Mesendoderm (in vitro differentiated cells): ENCODE results near the gene SGTA.
"Not testable (repeated sequence)": the region's sequence is repeated elsewhere in the genome, so short reads cannot be mapped to it uniquely, and the experiment has no call there.

Source experiments
- DNase-seq: peaks from one replicate; pipeline ENCODE4 v3.0.0; 2013
- H2AK5ac ChIP-seq: 2 replicates; pipeline ENCODE4 v1.6.1; 2013; ENCODE audit warnings: low read length, inconsistent platforms
- H2BK120ac ChIP-seq: 2 replicates; pipeline ENCODE4 v1.6.1; 2013; ENCODE audit warnings: low read depth, mild to moderate bottlenecking, low read length, moderate library complexity, mixed read lengths
- H2BK15ac ChIP-seq: replicated peaks from 2 replicates; pipeline ENCODE4 v1.6.1; 2013; ENCODE audit warnings: low read depth, mild to moderate bottlenecking, moderate library complexity
- H2BK5ac ChIP-seq: 2 replicates; pipeline ENCODE4 v1.6.1; 2013; ENCODE audit warnings: low read length, inconsistent platforms
- H3K18ac ChIP-seq: 2 replicates; pipeline ENCODE4 v1.6.1; 2013; ENCODE audit warnings: mild to moderate bottlenecking, low read length, mixed read lengths
- H3K23ac ChIP-seq: one replicate; pipeline ENCODE4 v1.6.1; 2013; ENCODE audit warnings: low read length
- H3K27ac ChIP-seq: 2 replicates; pipeline ENCODE4 v1.5.1; 2013; ENCODE audit warnings: low read depth, mild to moderate bottlenecking, inconsistent platforms, low read length, moderate library complexity
- H3K27me3 ChIP-seq: 2 replicates; pipeline ENCODE4 v1.6.1; 2013; ENCODE audit warnings: low read length, control low read depth, mild to moderate bottlenecking, inconsistent platforms; ENCODE audit not compliant: insufficient read depth, poor library complexity
- H3K36me3 ChIP-seq: 2 replicates; pipeline ENCODE4 v1.6.1; 2013; ENCODE audit warnings: low read length, inconsistent platforms; ENCODE audit not compliant: control insufficient read depth, insufficient read depth
- H3K4ac ChIP-seq: one replicate; pipeline ENCODE4 v1.6.1; 2013; ENCODE audit warnings: low read depth, mild to moderate bottlenecking, low read length, moderate library complexity
- H3K4me1 ChIP-seq: 2 replicates; pipeline ENCODE4 v1.6.1; 2013; ENCODE audit warnings: low read depth, low read length, inconsistent platforms; ENCODE audit not compliant: control insufficient read depth
- H3K4me2 ChIP-seq: 2 replicates; pipeline ENCODE4 v1.6.1; 2013; ENCODE audit warnings: low read length
- H3K4me3 ChIP-seq: 2 replicates; pipeline ENCODE4 v1.5.1; 2013; ENCODE audit warnings: mild to moderate bottlenecking, low read length
- H3K56ac ChIP-seq: one replicate; pipeline ENCODE4 v1.6.1; 2013; ENCODE audit warnings: low read length
- H3K79me1 ChIP-seq: 2 replicates; pipeline ENCODE4 v1.6.1; 2013; ENCODE audit warnings: low read length, inconsistent platforms
- H3K79me2 ChIP-seq: 2 replicates; pipeline ENCODE4 v1.6.1; 2013; ENCODE audit warnings: mild to moderate bottlenecking, low read length; ENCODE audit not compliant: control insufficient read depth, insufficient read depth
- H3K9ac ChIP-seq: 2 replicates; pipeline ENCODE4 v1.6.1; 2013; ENCODE audit warnings: low read length, inconsistent platforms
- H4K5ac ChIP-seq: one replicate; pipeline ENCODE4 v1.6.1; 2013; ENCODE audit warnings: low read length
- H4K8ac ChIP-seq: one replicate; pipeline ENCODE4 v1.6.1; 2013; ENCODE audit warnings: low read depth, mild to moderate bottlenecking, control low read depth, low read length, moderate library complexity
- WGBS: extraction: QIAGEN DNeasy Blood & Tissue Kit; methylation state at CpG from one replicate; pipeline ENCODE4 v1.1.7; 2013; ENCODE audit warnings: low lambda C conversion rate, missing lambda C conversion rate; ENCODE audit not compliant: insufficient coverage; ENCODE audit errors: extremely low coverage; 5-methylcytosine and 5-hydroxymethylcytosine counted together

Gene SGTA

GRCh38 chr19:2716722-2717637 lies 66.1 kb downstream of the SGTA start:
- Histone ChIP-seq H4K5ac (no peak overlapping the region), H2BK120ac (no peak overlapping the region), H3K56ac (no peak overlapping the region), H3K4ac (no peak overlapping the region), H3K18ac (no peak overlapping the region), H3K9ac (no peak overlapping the region), H3K27ac (no peak overlapping the region), H3K79me1 (no peaks in the 10 kb centered on the region), H3K79me2 (no peaks in the 10 kb centered on the region), H3K27me3 (peaks cover 2% of the 10 kb centered on the region), H3K36me3 (no peaks in the 10 kb centered on the region), H4K8ac (no peak overlapping the region), H2BK15ac (no peak overlapping the region), H3K23ac (no peak overlapping the region), H2BK5ac (no peak overlapping the region), H2AK5ac (no peak overlapping the region), H3K4me2 (no peak overlapping the region), H3K4me3 (no peak overlapping the region), H3K4me1 (no peaks in the 10 kb centered on the region)
- no peak for DNase-seq
- no CpG with 5 or more reads among the region's 51 CpGs for WGBS

GRCh38 chr19:2716275-2716650 lies 66.8 kb downstream of the SGTA start:
- Histone ChIP-seq H2BK120ac (no peak overlapping the region), H3K36me3 (no peaks in the 10 kb centered on the region), H3K79me2 (no peaks in the 10 kb centered on the region), H4K5ac (no peak overlapping the region), H3K18ac (no peak overlapping the region), H3K4me1 (no peaks in the 10 kb centered on the region), H4K8ac (no peak overlapping the region), H3K27me3 (no peaks in the 10 kb centered on the region), H2AK5ac (no peak overlapping the region), H3K9ac (no peak overlapping the region), H3K79me1 (no peaks in the 10 kb centered on the region), H2BK15ac (no peak overlapping the region), H3K56ac (no peak overlapping the region), H3K4ac (no peak overlapping the region), H3K27ac (no peak overlapping the region), H3K4me2 (no peak overlapping the region), H3K4me3 (no peak overlapping the region), H2BK5ac (no peak overlapping the region), H3K23ac (no peak overlapping the region)
- WGBS = no CpG with 5 or more reads among the region's 19 CpGs
- DNase-seq = no peak

- Histone ChIP-seq H3K36me3 (no peaks in the 10 kb centered on the region), H3K4me1 (no peaks in the 10 kb centered on the region), H3K23ac (no peak overlapping the region), H3K56ac (no peak overlapping the region), H3K4me2 (no peak overlapping the region), H4K5ac (no peak overlapping the region), H3K79me1 (no peaks in the 10 kb centered on the region), H4K8ac (no peak overlapping the region), H3K9ac (no peak overlapping the region), H2BK120ac (no peak overlapping the region), H2BK5ac (no peak overlapping the region), H3K4me3 (no peak overlapping the region), H3K18ac (no peak overlapping the region), H3K79me2 (no peaks in the 10 kb centered on the region), H2AK5ac (no peak overlapping the region), H3K27me3 (no peaks in the 10 kb centered on the region), H3K4ac (no peak overlapping the region), H2BK15ac (no peak overlapping the region), H3K27ac (no peak overlapping the region)
- no peak for DNase-seq
- no CpG with 5 or more reads among the region's 12 CpGs for WGBS
Observed at GRCh38 chr19:2715470-2716274, 67.4 kb downstream of the SGTA start.

GRCh38 chr19:2714531-2715269 lies 68.4 kb downstream of the SGTA start:
- no CpG with 5 or more reads among the region's 16 CpGs for WGBS
- no peak overlapping the region for H3K27ac ChIP-seq
- H3K4me1 ChIP-seq = no peaks in the 10 kb centered on the region

GRCh38 chr19:2714102-2714501 lies 69.0 kb downstream of the SGTA start:
- H3K4me1 ChIP-seq, H3K56ac ChIP-seq, H3K27ac ChIP-seq, H3K23ac ChIP-seq, DNase-seq, H3K4me2 ChIP-seq, H3K36me3 ChIP-seq, H4K5ac ChIP-seq, H3K9ac ChIP-seq, H2BK15ac ChIP-seq, H2BK5ac ChIP-seq, H2AK5ac ChIP-seq, H3K4ac ChIP-seq, H4K8ac ChIP-seq, H3K4me3 ChIP-seq, H3K79me2 ChIP-seq, H3K18ac ChIP-seq, H3K79me1 ChIP-seq, H2BK120ac ChIP-seq, H3K27me3 ChIP-seq: not testable (repeated sequence)
- 100% methylated on average over 1 of the region's 1 CpG for WGBS

More at GRCh38 chr19:2714531-2715269, 68.4 kb downstream of the SGTA start:
- H4K5ac ChIP-seq = no peak overlapping the region
- H3K79me1 ChIP-seq = no peaks in the 10 kb centered on the region
- no peak overlapping the region for H3K56ac ChIP-seq
- H3K27me3 ChIP-seq = no peaks in the 10 kb centered on the region
- H3K4me3 ChIP-seq = no peak overlapping the region
- H3K23ac ChIP-seq = no peak overlapping the region
- H3K18ac ChIP-seq = no peak overlapping the region
- H2BK120ac ChIP-seq = no peak overlapping the region
- H2BK15ac ChIP-seq = no peak overlapping the region
- no peak overlapping the region for H2BK5ac ChIP-seq
- H3K9ac ChIP-seq = no peak overlapping the region
- H3K79me2 ChIP-seq = no peaks in the 10 kb centered on the region
- H4K8ac ChIP-seq = no peak overlapping the region
- no peaks in the 10 kb centered on the region for H3K36me3 ChIP-seq
- no peak for DNase-seq
- H2AK5ac ChIP-seq = no peak overlapping the region
- H3K4ac ChIP-seq = no peak overlapping the region
- no peak overlapping the region for H3K4me2 ChIP-seq
